Epidermal melanocyte (primary cell): Measurements from ENCODE around the gene ATP8A2.
"Not testable (repeated sequence)": the region's sequence is repeated elsewhere in the genome, so short reads cannot be mapped to it uniquely, and the experiment has no call there.

Source experiments
- DNase-seq: peaks from one replicate; pipeline ENCODE4 v3.0.0; 2011; ENCODE audit warnings: low spot score; ENCODE audit not compliant: insufficient read length

The ATP8A2 gene

DNA sequence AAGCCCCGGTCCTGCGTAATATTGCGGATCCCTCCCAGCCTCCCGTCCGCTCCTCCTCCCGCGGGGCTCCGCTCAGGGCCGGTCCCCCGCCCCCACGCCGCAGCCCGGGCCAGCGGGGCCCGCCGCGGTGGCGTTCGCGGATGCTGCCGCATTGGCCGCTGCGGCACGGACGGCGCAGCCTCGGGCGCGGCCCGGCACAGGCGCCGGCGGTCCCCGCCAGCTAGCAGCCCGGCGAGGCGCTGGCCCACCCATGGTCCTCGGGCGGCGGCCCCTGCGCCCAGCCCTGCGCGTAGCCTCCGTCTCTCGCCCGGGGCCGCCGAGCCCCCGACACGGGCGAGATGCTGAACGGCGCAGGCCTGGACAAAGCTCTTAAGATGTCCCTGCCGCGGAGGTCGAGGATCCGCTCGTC lies at the start of gene ATP8A2:
Gene ATP8A2, plus strand, starts transcription at position 100 of the 409 bp plus-strand sequence. Its CDS starts 239 bp downstream, at position 339.
- DNase-seq, result no peak

DNA sequence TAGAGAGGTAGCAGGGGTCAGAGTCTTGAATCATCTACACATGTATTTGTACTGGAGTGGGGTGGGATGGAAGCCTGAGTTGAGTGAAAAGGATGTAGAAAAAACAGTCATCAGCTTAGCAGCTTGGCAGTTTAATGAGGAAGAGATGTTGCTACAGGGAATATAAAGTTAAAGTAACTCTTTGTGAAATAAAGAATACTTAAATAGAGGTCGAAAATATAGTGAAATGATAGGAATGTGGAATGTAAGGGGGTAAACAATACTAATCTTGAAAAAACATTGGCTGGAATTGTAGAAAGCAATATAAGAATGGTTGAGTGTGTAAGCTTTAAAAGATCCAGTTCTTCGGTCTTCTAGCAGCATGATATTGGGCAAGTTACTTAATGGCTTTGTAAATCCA lies 47.7 kb upstream of the ATP8A2 start:
- DNase-seq, result no peak

GRCh38 chr13:25329706-25330105 lies 42.1 kb upstream of the ATP8A2 start:
- no peak for DNase-seq

- DNase-seq, result no peak
Observed at GRCh38 chr13:25330541-25330940, 41.2 kb upstream of the ATP8A2 start.

- no peak for DNase-seq
Observed at GRCh38 chr13:25335856-25336255, 35.9 kb upstream of the ATP8A2 start.

- DNase-seq, result no peak
Observed at GRCh38 chr13:25345576-25345975, 26.2 kb upstream of the ATP8A2 start.

- no peak for DNase-seq
Observed at GRCh38 chr13:25347151-25347550, 24.6 kb upstream of the ATP8A2 start.

DNA sequence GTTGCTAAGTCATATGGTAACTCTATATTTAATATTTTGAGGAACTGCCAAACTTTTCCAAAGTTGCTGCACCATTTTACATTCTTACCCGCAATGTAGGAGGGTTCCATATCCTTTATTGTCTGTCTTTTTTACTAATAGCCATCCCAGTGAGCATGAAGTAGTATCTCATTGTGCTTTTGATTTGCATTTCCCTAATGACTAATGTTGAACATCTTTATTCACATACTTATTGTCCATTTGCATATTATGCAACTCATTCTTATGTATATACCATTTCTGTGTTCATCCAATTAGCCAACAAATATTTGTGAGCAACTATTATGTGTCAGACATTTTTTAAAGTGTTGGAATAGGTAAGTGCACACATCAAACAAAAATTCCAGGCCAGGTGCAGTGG lies 20.4 kb upstream of the ATP8A2 start:
- no peak for DNase-seq

GRCh38 chr13:25352230-25352629 lies 19.5 kb upstream of the ATP8A2 start:
- no peak for DNase-seq

DNA sequence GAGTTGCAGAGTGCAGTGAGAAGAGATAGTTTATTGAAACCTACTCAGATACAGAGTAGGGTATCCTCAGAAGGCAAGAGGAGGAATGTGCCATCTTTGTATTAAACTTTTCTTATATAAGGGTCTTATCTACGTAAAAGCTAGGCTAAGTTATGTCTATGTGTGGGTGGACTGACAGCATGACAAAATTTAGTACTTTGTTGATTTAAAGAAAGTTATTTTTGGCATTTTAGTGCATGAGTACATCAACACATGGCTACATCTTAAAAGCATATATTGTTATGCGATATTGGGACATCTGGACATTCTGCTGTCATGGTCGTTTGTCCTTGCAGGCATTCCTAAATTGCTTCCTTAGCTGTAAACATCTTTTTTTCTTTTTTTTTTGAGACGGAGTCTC lies 19.0 kb upstream of the ATP8A2 start:
- DNase-seq, result no peak

DNA sequence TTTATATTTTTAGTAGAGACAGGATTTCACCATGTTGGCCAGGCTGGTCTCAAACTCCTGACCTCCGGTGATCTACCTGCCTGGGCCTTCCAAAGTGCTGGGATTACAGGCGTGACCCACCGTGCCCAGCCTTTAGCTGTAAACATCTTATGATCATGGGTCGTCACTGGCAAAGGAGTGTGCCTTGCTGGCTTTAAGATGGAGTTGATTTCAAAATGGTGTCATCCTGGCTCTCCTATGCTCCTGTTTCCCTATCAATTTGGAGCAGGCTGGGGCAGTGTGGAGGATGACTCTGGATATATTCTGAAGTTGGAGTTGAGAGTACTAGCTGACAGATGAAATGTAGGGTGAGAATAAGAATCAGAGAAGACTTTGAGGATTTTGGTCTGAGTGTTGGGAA lies 18.4 kb upstream of the ATP8A2 start:
- no peak for DNase-seq

GRCh38 chr13:25354377-25354776 lies 17.4 kb upstream of the ATP8A2 start:
- DNase-seq, result no peak

- not testable (repeated sequence) for DNase-seq
Observed at GRCh38 chr13:25360443-25360842, 11.3 kb upstream of the ATP8A2 start.

GRCh38 chr13:25365720-25366235 lies 6.0 kb upstream of the ATP8A2 start:
- no peak for DNase-seq

- no peak for DNase-seq
Observed at GRCh38 chr13:25371158-25371874, 458 bp upstream of the ATP8A2 start.

GRCh38 chr13:25372284-25373081 lies 709 bp downstream of the ATP8A2 start:
- DNase-seq, result no peak

DNA sequence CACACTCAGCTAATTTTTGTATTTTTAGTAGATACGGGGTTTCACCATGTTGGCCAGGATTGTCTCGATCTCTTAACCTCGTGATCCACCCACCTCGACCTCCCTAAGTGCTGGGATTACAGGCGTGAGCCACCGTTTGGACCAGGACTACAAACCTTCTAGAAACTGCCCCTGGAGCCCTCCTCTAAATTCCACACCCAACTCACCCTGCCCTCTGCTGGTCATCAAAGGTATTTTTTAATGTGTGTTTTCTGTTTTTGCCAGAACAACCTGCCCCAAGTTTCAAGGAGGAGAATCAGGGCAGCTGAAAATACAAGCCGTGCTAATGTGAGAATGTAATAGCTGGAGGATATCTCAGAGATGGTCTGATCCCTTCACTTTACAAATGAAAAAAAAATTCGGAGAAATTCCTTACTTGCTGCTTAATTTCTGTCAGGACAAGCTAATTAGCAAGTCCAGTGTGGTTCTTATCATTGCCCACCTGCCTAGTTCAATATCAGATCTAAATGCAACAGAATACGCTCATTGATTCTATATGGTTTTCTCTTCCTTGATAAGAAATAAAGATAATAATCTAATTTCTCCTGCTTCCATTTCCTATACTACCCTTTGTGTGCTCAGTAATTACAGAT lies 4.1 kb downstream of the ATP8A2 start:
- DNase-seq, result peak; percentile 46

- DNase-seq, result no peak
Observed at GRCh38 chr13:25377244-25377962, 5.6 kb downstream of the ATP8A2 start.

GRCh38 chr13:25378528-25378927 lies 6.8 kb downstream of the ATP8A2 start:
- DNase-seq, result no peak

DNA sequence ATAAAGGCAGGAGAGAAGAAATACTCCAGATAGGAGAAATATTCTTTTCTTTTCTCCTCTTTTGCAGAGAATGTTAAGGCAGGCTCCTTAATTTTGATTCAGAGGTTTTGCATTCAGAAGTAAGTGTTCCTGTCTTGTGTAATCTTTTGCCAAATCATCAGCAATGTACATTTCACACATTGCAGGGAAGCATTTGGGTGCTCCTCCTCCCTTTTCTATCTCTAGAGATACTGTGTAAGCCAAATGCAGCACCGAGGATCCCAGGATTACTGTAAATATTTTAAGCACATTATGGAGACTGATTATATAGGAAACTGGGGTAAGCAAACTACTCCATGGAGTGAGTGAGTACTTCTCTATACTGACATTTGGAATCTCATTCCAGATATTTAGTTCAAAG lies 7.2 kb downstream of the ATP8A2 start:
- no peak for DNase-seq

DNA sequence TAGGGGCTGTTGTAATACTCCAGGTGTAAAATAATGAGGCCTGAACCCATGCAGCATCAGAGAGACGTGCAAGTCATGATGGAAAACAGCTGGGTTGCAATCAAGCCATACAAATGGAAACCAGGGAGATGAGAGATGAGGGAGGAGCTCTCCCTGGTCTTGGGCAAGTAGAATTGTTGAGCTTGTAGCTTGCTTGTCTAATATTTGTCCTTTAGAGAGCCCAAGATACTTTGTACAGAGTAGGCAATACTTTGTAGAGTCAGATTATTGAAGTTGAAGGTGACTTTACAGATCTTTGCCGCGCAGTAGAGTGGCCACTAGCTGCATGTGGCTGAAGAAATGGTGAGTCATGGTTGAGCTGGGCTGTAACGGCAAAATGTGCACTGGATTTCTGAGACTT lies 8.3 kb downstream of the ATP8A2 start:
- DNase-seq, result no peak
